ENCODE results near the gene GJC1. TPM values are rescaled to one million over a fixed set of nuclear protein-coding genes. Genes with fewer than 3 reads are reported as not detected.
A peak's percentile ranks its signal among the peaks of the same experiment; 100 is the strongest.

Gene GJC1
- total and polyA plus RNA-seq, 2 of the 8 experiments (the other 6 are each of a cell fraction or from before 2014, with no cell fraction given) = 29.1 to 154 TPM

DNA sequence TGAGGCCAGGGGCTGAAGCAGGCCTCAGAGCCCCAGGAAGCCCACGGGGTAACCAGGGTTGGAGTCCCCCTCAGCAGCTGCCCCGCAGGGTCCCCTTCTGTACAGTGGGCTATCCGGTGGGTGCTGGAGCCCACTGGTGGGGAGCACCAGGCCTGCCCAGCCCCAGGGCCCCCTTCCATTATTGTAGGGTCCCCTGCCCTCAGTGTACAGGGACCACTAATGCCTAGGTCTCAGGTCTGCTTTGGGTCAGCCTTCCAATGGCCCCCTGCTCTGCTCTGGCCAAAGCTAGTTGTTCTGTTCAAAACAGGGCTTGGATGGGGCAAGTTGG lies 70.2 kb downstream of the GJC1 start:
- Histone ChIP-seq H3K23me2 (ENCODE audit: low read depth, low read length) (peaks cover 8% of the 10 kb centered on the region; the same call in 1 of the 2 replicates), H3K4me2 (ENCODE audit: insufficient read depth in 1 of 2, low read depth in 2 of 2, low read length in 2 of 2) (peak overlapping the region; percentile 56 to 88; a peak in 2 of 4 replicates)
- DNase-seq (ENCODE audit: low read depth in 1 of 2, low spot score in 2 of 2) = peak in 1 of 2 experiments; percentile 50
- TF ChIP-seq YY1 (IDR thresholded peaks at IDR 0.05; ENCODE audit: low read depth, low read length) (no peak), GABPA (IDR thresholded peaks at IDR 0.05; ENCODE audit: borderline replicate concordance, insufficient read depth, low read length) (no peak), RNF2 (IDR thresholded peaks at IDR 0.05; ENCODE audit: borderline replicate concordance, low read depth, low read length, missing control alignments, poor library complexity, severe bottlenecking) (no peak), TBP (IDR thresholded peaks at IDR 0.05; ENCODE audit: low read depth, low read length) (no peak), KDM4A (IDR thresholded peaks at IDR 0.05; ENCODE audit: low read depth, low read length, severe bottlenecking) (no peak), RXRA (IDR thresholded peaks at IDR 0.05; ENCODE audit: insufficient read depth, low read depth, low read length) (no peak)

More for the DNA sequence above, 70.2 kb downstream of the GJC1 start:
- CTCF ChIA-PET (ENCODE audit: partially characterized antibody) = interaction anchor here (0.5 to 2.3 kb wide), 9 partner anchors 10 to 255 kb away, joined by 3 to 9 read pairs (median 4); no protein-coding TSS in a partner anchor
- Histone ChIP-seq H4K20me1 (replicated peaks in 1 of 2; ENCODE audit: control insufficient read depth in 1 of 2, insufficient read depth in 2 of 2, low read length in 2 of 2) (peaks cover 0 to 2% of the 10 kb centered on the region in 2 experiments), H4K8ac (ENCODE audit: extremely low read depth, insufficient read depth, low read length) (no peak overlapping the region), H3K27ac (ENCODE audit: low read depth, low read length) (no peak overlapping the region), H3K56ac (replicated peaks; ENCODE audit: insufficient read length, low read depth, low read length) (no peak overlapping the region), H3K9ac (replicated peaks in 1 of 4; ENCODE audit: extremely low read depth in 1 of 4, low read depth in 3 of 4, low read length in 3 of 4) (no peak overlapping the region), H3K23ac (ENCODE audit: insufficient read length) (no peak overlapping the region), H2BK20ac (ENCODE audit: low read length) (no peak overlapping the region), H4K5ac (ENCODE audit: insufficient read length, low read depth, low read length) (no peak overlapping the region), H3K18ac (ENCODE audit: extremely low read depth, low read length) (no peak overlapping the region), H2AFZ (ENCODE audit: low read length) (no peak overlapping the region), H2BK15ac (ENCODE audit: low read length) (no peak overlapping the region), H4K91ac (replicated peaks; ENCODE audit: insufficient read length, low read length) (no peak overlapping the region), H3K27me3 (replicated peaks in 1 of 4; ENCODE audit: control insufficient read depth in 3 of 4, extremely low read depth in 1 of 4, insufficient read depth in 3 of 4, low read length in 3 of 4) (peaks cover 25 to 40% (median 34%) of the 10 kb centered on the region in 4 experiments), H3K14ac (ENCODE audit: insufficient read length) (no peak overlapping the region), H3K36me3 (ENCODE audit: control insufficient read depth in 2 of 4, insufficient read depth in 4 of 4, low read length in 3 of 4) (no peaks in the 10 kb centered on the region), H3K79me2 (ENCODE audit: control insufficient read depth in 1 of 2, insufficient read depth in 2 of 2, low read length in 2 of 2) (no peaks in the 10 kb centered on the region), H2BK120ac (replicated peaks; ENCODE audit: low read depth, low read length) (no peak overlapping the region), H3K79me1 (ENCODE audit: low read depth, low read length) (no peaks in the 10 kb centered on the region), H3K4ac (replicated peaks; ENCODE audit: insufficient read length, low read depth, low read length) (no peak overlapping the region), H2BK12ac (ENCODE audit: low read depth, low read length) (no peak overlapping the region), H2BK5ac (ENCODE audit: low read depth, low read length) (no peak overlapping the region), H3K9me3 (ENCODE audit: insufficient read depth in 2 of 2, low read depth in 1 of 2, low read length in 1 of 2) (no peaks in the 10 kb centered on the region), H3K4me1 (replicated peaks in 1 of 4; ENCODE audit: control insufficient read depth in 3 of 4, insufficient read depth in 4 of 4, low read length in 3 of 4) (peaks cover 0 to 7% (median 2%) of the 10 kb centered on the region in 4 experiments; a peak in 4 of 7 replicates), H3K4me3 (ENCODE audit: extremely low read depth in 1 of 4, insufficient read depth in 2 of 4, low read depth in 3 of 4, low read length in 4 of 4) (peak overlapping the region in 1 of 4 experiments; percentile 67; a peak in 4 of 8 replicates), H2AK5ac (ENCODE audit: low read depth, low read length) (no peak overlapping the region)
- POLR2A ChIA-PET (ENCODE audit: partially characterized antibody) = interaction anchor here (1.1 to 5.1 kb wide), 5 partner anchors 11 to 140 kb away, joined by 3 to 17 read pairs (median 4); partner anchors contain the start of genes EFTUD2 and HIGD1B
- 75% methylated on average over 3 of the region's 3 CpGs; no CpG with 5 or more reads in 1 of the 2 experiments for WGBS, 2 experiments (ENCODE audit: extremely low coverage in 1 of 2, insufficient coverage in 1 of 2, insufficient read length in 1 of 2, insufficient replicate concordance in 2 of 2, low coverage in 1 of 2, low lambda C conversion rate in 2 of 2, missing lambda C conversion rate in 1 of 2)
- FAIRE-seq = no peak

Data from H1 (cell line).